Neural progenitor cell (in vitro differentiated cells): Measurements from ENCODE around the gene NAPA. TPM values are rescaled to one million over a fixed set of nuclear protein-coding genes. Genes with fewer than 3 reads are reported as not detected.

Experiments used
- DNase-seq: peaks from one replicate; pipeline ENCODE4 v3.0.0-alpha.2; 2016; ENCODE audit warnings: low spot score
- H2AFZ ChIP-seq: fragments of 200-600 bp; sonication (generic); replicated peaks from 2 replicates; pipeline ENCODE4 v1.6.1; 2016; ENCODE audit warnings: antibody characterized with exemption
- H3F3A ChIP-seq: fragments of 200-600 bp; sonication (generic); 2 replicates; pipeline ENCODE4 v1.6.1; 2016; ENCODE audit warnings: antibody characterized with exemption, low read depth
- H3K27ac ChIP-seq: fragments of 200-600 bp; sonication (generic); 2 replicates; pipeline ENCODE4 v1.5.1; 2016; ENCODE audit warnings: mild to moderate bottlenecking
- H3K27me3 ChIP-seq: fragments of 200-600 bp; sonication (generic); 2 replicates; pipeline ENCODE4 v1.6.1; 2016; ENCODE audit warnings: mild to moderate bottlenecking, moderate library complexity
- H3K36me3 ChIP-seq: fragments of 200-600 bp; sonication (generic); 2 replicates; pipeline ENCODE4 v1.5.1; 2016
- H3K4me1 ChIP-seq: fragments of 200-600 bp; sonication (generic); 2 replicates; pipeline ENCODE4 v1.6.1; 2016; ENCODE audit warnings: mixed run types
- H3K4me2 ChIP-seq: fragments of 200-600 bp; sonication (generic); 2 replicates; pipeline ENCODE4 v1.6.1; 2016
- H3K4me3 ChIP-seq: fragments of 200-600 bp; sonication (generic); 2 replicates; pipeline ENCODE4 v1.5.1; 2016
- H3K79me2 ChIP-seq: fragments of 200-600 bp; sonication (generic); 2 replicates; pipeline ENCODE4 v1.6.1; 2016; ENCODE audit warnings: low read depth
- H3K9ac ChIP-seq: fragments of 200-600 bp; sonication (generic); 2 replicates; pipeline ENCODE4 v1.6.1; 2016
- H3K9me3 ChIP-seq: fragments of 200-600 bp; sonication (generic); 2 replicates; pipeline ENCODE4 v1.5.1; 2016; ENCODE audit warnings: low read depth
- H4K20me1 ChIP-seq: fragments of 200-600 bp; sonication (generic); 2 replicates; pipeline ENCODE4 v1.6.1; 2016; ENCODE audit warnings: low read depth
- H3K27ac Mint-ChIP-seq: 3 replicates; pipeline ENCODE4 v1.8.0; 2021; ENCODE audit warnings: mixed read lengths
- H3K27me3 Mint-ChIP-seq: 2 replicates; pipeline ENCODE4 v1.8.0; 2022; ENCODE audit warnings: low read depth, mild to moderate bottlenecking, inconsistent platforms, moderate library complexity, mixed read lengths; ENCODE audit not compliant: insufficient read depth
- H3K36me3 Mint-ChIP-seq: 3 replicates; pipeline ENCODE4 v1.8.0; 2021; ENCODE audit warnings: mixed read lengths
- H3K4me1 Mint-ChIP-seq: 3 replicates; pipeline ENCODE4 v1.8.0; 2021; ENCODE audit warnings: mixed read lengths
- H3K4me3 Mint-ChIP-seq: 3 replicates; pipeline ENCODE4 v1.8.0; 2021; ENCODE audit warnings: mild to moderate bottlenecking, moderate library complexity, mixed read lengths
- H3K9me3 Mint-ChIP-seq: 3 replicates; pipeline ENCODE4 v1.8.0; 2020; ENCODE audit warnings: mixed read lengths
- EZH2 ChIP-seq: fragments of 200-600 bp; sonication (generic); IDR thresholded peaks from 2 replicates; pipeline ENCODE4 v1.6.1; 2017; ENCODE audit warnings: antibody characterized with exemption, mild to moderate bottlenecking, moderate library complexity
- EZH2phosphoT487 ChIP-seq: fragments of 200-600 bp; sonication (generic); IDR thresholded peaks from 2 replicates; pipeline ENCODE4 v1.6.1; 2017; ENCODE audit warnings: antibody characterized with exemption
- total RNA-seq: library from RNA; depleted of rRNA; stranded (reverse); fragments of >200 nt; gene quantifications from 2 replicates; pipeline ENCODE4 v1.2.3, GENCODE V29; 2015; ENCODE audit warnings: low replicate concordance
- TF ChIP-seq, protein P1 (sequence below): fragments of 200-600 bp; sonication (generic); IDR thresholded peaks from 2 replicates; pipeline ENCODE4 v1.5.1; 2017; ENCODE audit warnings: antibody characterized with exemption, mild to moderate bottlenecking

The NAPA gene
- total RNA-seq, 1 donor from 2014 or later, result 30.2 TPM

DNA sequence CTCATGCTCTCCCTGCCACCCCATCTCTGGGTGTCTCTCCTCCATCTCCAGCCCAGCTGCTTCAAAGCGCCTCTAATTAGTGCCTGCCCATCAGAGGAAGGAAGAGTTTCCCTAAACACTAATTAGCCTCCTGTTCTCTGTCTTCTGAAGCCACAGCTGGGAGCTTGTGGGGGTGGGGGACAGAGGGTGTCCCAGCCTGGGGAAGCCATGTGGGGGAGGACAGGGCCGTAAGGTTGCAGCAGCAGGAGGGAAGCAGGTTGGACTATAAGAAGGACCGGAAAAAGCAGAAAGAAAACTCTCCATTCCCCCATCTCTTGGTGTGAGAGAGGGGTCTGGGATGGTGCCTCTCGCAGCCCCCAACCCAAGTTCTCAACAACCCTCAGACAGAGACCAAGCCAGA lies 69.3 kb downstream of the NAPA start:
- no peak for TF ChIP-seq EZH2phosphoT487
- no peak for TF ChIP-seq EZH2
- TF ChIP-seq, protein P1, sequence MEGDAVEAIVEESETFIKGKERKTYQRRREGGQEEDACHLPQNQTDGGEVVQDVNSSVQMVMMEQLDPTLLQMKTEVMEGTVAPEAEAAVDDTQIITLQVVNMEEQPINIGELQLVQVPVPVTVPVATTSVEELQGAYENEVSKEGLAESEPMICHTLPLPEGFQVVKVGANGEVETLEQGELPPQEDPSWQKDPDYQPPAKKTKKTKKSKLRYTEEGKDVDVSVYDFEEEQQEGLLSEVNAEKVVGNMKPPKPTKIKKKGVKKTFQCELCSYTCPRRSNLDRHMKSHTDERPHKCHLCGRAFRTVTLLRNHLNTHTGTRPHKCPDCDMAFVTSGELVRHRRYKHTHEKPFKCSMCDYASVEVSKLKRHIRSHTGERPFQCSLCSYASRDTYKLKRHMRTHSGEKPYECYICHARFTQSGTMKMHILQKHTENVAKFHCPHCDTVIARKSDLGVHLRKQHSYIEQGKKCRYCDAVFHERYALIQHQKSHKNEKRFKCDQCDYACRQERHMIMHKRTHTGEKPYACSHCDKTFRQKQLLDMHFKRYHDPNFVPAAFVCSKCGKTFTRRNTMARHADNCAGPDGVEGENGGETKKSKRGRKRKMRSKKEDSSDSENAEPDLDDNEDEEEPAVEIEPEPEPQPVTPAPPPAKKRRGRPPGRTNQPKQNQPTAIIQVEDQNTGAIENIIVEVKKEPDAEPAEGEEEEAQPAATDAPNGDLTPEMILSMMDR, result no peak
- H3K27ac Mint-ChIP-seq, result no peak overlapping the region
- no peaks in the 10 kb centered on the region for H3K36me3 Mint-ChIP-seq
- H3K79me2 ChIP-seq, result no peaks in the 10 kb centered on the region
- H3K4me1 ChIP-seq, result peaks cover 5% of the 10 kb centered on the region
- peaks cover 69% of the 10 kb centered on the region for H3K27me3 Mint-ChIP-seq
- no peak overlapping the region for H3K27ac ChIP-seq
- no peak for DNase-seq
- no peaks in the 10 kb centered on the region for H3K9me3 ChIP-seq
- peak overlapping the region; percentile 14 for H3K4me3 Mint-ChIP-seq
- H3K9me3 Mint-ChIP-seq, result peaks cover 2% of the 10 kb centered on the region
- peaks cover 75% of the 10 kb centered on the region for H3K27me3 ChIP-seq
- H3K9ac ChIP-seq, result no peak overlapping the region
- no peak overlapping the region for H3K4me3 ChIP-seq
- H3F3A ChIP-seq, result peaks cover 27% of the 10 kb centered on the region
- H3K4me2 ChIP-seq, result peak overlapping the region; percentile 47
- no peaks in the 10 kb centered on the region for H3K36me3 ChIP-seq
- H4K20me1 ChIP-seq, result peaks cover 71% of the 10 kb centered on the region
- H3K4me1 Mint-ChIP-seq, result peaks cover 18% of the 10 kb centered on the region
- no peak overlapping the region for H2AFZ ChIP-seq

DNA sequence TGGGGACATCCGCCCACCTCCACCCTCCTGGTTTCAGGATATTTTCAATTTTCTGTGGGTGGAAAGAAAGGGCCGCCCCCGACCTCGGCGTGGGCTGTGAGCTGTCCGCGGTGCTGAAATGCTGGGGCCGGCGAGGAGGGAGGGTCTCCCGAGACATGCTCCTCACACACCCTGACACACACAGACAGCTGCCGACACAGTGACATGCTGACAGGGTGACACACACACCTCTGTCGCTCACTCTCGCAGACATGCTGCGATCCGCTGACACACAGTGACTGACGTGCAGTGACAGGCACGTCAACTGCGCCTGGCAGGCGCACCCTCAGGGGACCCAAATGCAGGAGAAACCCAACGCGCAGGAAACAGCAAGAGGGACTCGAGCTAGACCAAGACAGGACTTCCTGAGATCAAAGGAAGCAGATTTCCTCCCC lies 70.5 kb downstream of the NAPA start:
- Histone ChIP-seq H3K4me1 (peaks cover 5% of the 10 kb centered on the region), H3K4me2 (no peak overlapping the region), H4K20me1 (peaks cover 63% of the 10 kb centered on the region), H2AFZ (no peak overlapping the region), H3K9ac (no peak overlapping the region), H3K27me3 (peaks cover 66% of the 10 kb centered on the region), H3K9me3 (no peaks in the 10 kb centered on the region), H3F3A (peaks cover 27% of the 10 kb centered on the region), H3K4me3 (no peak overlapping the region), H3K36me3 (no peaks in the 10 kb centered on the region), H3K79me2 (no peaks in the 10 kb centered on the region), H3K27ac (no peak overlapping the region)
- Mint-ChIP-seq H3K4me1 (peaks cover 18% of the 10 kb centered on the region), H3K27me3 (peaks cover 63% of the 10 kb centered on the region), H3K4me3 (no peak overlapping the region), H3K27ac (no peak overlapping the region), H3K36me3 (no peaks in the 10 kb centered on the region), H3K9me3 (peaks cover 2% of the 10 kb centered on the region)
- no peak for TF ChIP-seq EZH2phosphoT487
- TF ChIP-seq EZH2, result peak; percentile 7
- DNase-seq, result peak; percentile 80

DNA sequence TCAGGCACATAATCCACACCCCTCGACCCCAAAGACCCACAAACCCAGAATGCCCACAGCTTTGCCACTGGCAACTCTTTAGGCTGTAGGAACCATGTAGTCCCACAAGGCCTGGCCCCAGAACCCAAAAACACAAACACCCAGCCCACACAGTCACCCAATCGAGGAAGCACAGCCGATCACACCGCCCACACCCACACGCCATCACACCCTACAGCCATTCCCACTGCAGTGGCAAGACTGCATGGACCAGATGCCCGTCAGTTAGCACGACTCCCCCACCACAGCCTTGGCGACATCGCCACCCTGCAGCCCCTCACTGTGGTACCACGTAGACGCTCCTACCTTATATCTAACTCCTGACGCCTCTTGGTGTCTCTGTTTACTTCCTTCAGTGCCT lies 71.5 kb downstream of the NAPA start:
- H3K9ac ChIP-seq, result no peak overlapping the region
- DNase-seq, result no peak
- Mint-ChIP-seq H3K27me3 (peaks cover 61% of the 10 kb centered on the region), H3K36me3 (no peaks in the 10 kb centered on the region), H3K27ac (no peak overlapping the region), H3K4me3 (no peak overlapping the region), H3K4me1 (peaks cover 18% of the 10 kb centered on the region), H3K9me3 (peaks cover 2% of the 10 kb centered on the region)
- no peak overlapping the region for H3K4me3 ChIP-seq
- H2AFZ ChIP-seq, result no peak overlapping the region
- H4K20me1 ChIP-seq, result peaks cover 60% of the 10 kb centered on the region
- no peaks in the 10 kb centered on the region for H3K9me3 ChIP-seq
- H3K27me3 ChIP-seq, result peaks cover 55% of the 10 kb centered on the region
- H3K79me2 ChIP-seq, result no peaks in the 10 kb centered on the region
- TF ChIP-seq, protein P1, result no peak
- no peak for TF ChIP-seq EZH2
- TF ChIP-seq EZH2phosphoT487, result no peak
- no peaks in the 10 kb centered on the region for H3K36me3 ChIP-seq
- no peak overlapping the region for H3K4me2 ChIP-seq
- peaks cover 5% of the 10 kb centered on the region for H3K4me1 ChIP-seq
- peaks cover 19% of the 10 kb centered on the region for H3F3A ChIP-seq
- no peak overlapping the region for H3K27ac ChIP-seq

DNA sequence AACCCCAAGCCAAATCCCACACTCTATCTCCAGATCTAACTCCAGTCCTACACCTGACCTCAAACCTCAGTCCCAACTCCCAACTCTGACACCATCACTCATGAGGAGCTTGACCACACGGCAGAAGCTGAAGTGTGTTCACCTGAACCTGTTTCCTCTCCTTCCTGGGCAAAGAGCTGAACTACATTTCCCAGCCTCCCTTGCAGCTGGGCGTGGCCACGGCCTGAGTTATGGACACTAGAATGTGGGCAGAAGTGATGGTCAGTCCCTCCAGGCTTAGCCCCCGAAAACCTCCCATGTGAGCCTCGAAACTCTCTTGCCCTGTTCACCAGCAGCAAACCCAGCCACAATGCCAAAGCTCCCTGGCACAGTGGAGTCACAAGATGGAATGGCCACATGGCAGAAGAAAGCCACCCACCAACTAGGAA lies 76.1 kb downstream of the NAPA start:
- no peaks in the 10 kb centered on the region for H3K36me3 ChIP-seq
- H3K27ac ChIP-seq, result no peak overlapping the region
- peaks cover 10% of the 10 kb centered on the region for H3K27me3 ChIP-seq
- Mint-ChIP-seq H3K27me3 (peaks cover 31% of the 10 kb centered on the region), H3K27ac (no peak overlapping the region), H3K36me3 (no peaks in the 10 kb centered on the region), H3K4me1 (peaks cover 14% of the 10 kb centered on the region), H3K4me3 (no peak overlapping the region), H3K9me3 (no peaks in the 10 kb centered on the region)
- H3K4me1 ChIP-seq, result no peaks in the 10 kb centered on the region
- H3K4me2 ChIP-seq, result no peak overlapping the region
- no peak overlapping the region for H3K4me3 ChIP-seq
- TF ChIP-seq, protein P1, result no peak
- TF ChIP-seq EZH2 (no peak), EZH2phosphoT487 (no peak)
- no peak overlapping the region for H3K9ac ChIP-seq
- peaks cover 7% of the 10 kb centered on the region for H3F3A ChIP-seq
- H4K20me1 ChIP-seq, result peaks cover 33% of the 10 kb centered on the region
- no peak for DNase-seq
- H3K79me2 ChIP-seq, result no peaks in the 10 kb centered on the region
- H3K9me3 ChIP-seq, result no peaks in the 10 kb centered on the region
- H2AFZ ChIP-seq, result no peak overlapping the region
